Ectodermal cell (in vitro differentiated cells): ENCODE measurements around the gene CHST9.

Experiments
- H3K27ac ChIP-seq: 2 replicates; pipeline ENCODE4 v1.7.0; 2013; ENCODE audit warnings: mild to moderate bottlenecking, low read depth, low read length; ENCODE audit not compliant: insufficient read depth, poor library complexity, severe bottlenecking
- H3K27me3 ChIP-seq: 2 replicates; pipeline ENCODE4 v1.7.0; 2013; ENCODE audit warnings: mild to moderate bottlenecking, low read length; ENCODE audit not compliant: insufficient read depth, control insufficient read depth, poor library complexity, severe bottlenecking
- H3K36me3 ChIP-seq: one replicate; pipeline ENCODE4 v1.7.0; 2013; ENCODE audit warnings: low read length; ENCODE audit not compliant: control insufficient read depth, insufficient read depth
- H3K4me1 ChIP-seq: one replicate; pipeline ENCODE4 v1.7.0; 2013; ENCODE audit warnings: low read length; ENCODE audit not compliant: control insufficient read depth, insufficient read depth
- H3K4me3 ChIP-seq: 2 replicates; pipeline ENCODE4 v1.7.0; 2013; ENCODE audit warnings: low read depth, low read length, control low read depth; ENCODE audit not compliant: insufficient read depth
- H3K9me3 ChIP-seq: 2 replicates; pipeline ENCODE4 v1.7.0; 2013; ENCODE audit warnings: mild to moderate bottlenecking, low read length, moderate library complexity; ENCODE audit not compliant: control insufficient read depth
- WGBS, 2 experiments: methylation state at CpG; one replicate each; pipeline ENCODE4 v1.1.7; 2013; ENCODE audit warnings: missing lambda C conversion rate in 2 of 2; 5-methylcytosine and 5-hydroxymethylcytosine counted together

The CHST9 gene

GRCh38 chr18:27017901-27018500, 167.1 kb downstream of the CHST9 start:
- Histone ChIP-seq H3K36me3 (no peaks in the 10 kb centered on the region), H3K9me3 (no peaks in the 10 kb centered on the region), H3K27me3 (no peaks in the 10 kb centered on the region), H3K4me3 (no peak overlapping the region), H3K4me1 (no peaks in the 10 kb centered on the region), H3K27ac (no peak overlapping the region)
- 54 to 73% methylated on average over 1 to 2 of the region's 2 CpGs for WGBS, 2 experiments

GRCh38 chr18:27014841-27015240, 170.3 kb downstream of the CHST9 start:
- H3K27ac ChIP-seq = no peak overlapping the region

GRCh38 chr18:27010784-27011183, 174.3 kb downstream of the CHST9 start:
- no peaks in the 10 kb centered on the region for H3K36me3 ChIP-seq
- no peaks in the 10 kb centered on the region for H3K27me3 ChIP-seq
- no peak overlapping the region for H3K4me3 ChIP-seq
- 93% methylated on average over 2 of the region's 2 CpGs for WGBS, 2 experiments
- no peaks in the 10 kb centered on the region for H3K4me1 ChIP-seq
- H3K27ac ChIP-seq = no peak overlapping the region
- no peaks in the 10 kb centered on the region for H3K9me3 ChIP-seq

More at GRCh38 chr18:27014841-27015240, 170.3 kb downstream of the CHST9 start:
- Histone ChIP-seq H3K4me3 (no peak overlapping the region), H3K9me3 (no peaks in the 10 kb centered on the region), H3K36me3 (no peaks in the 10 kb centered on the region), H3K27me3 (no peaks in the 10 kb centered on the region), H3K4me1 (no peaks in the 10 kb centered on the region)
- WGBS, 2 experiments = 82 to 92% methylated on average over 1 of the region's 1 CpG

- 86 to 100% methylated on average over 1 of the region's 1 CpG for WGBS, 2 experiments
- Histone ChIP-seq H3K4me1 (no peaks in the 10 kb centered on the region), H3K9me3 (no peaks in the 10 kb centered on the region), H3K27me3 (no peaks in the 10 kb centered on the region), H3K36me3 (no peaks in the 10 kb centered on the region), H3K27ac (no peak overlapping the region), H3K4me3 (no peak overlapping the region)
Observed at GRCh38 chr18:27009293-27009692, 175.8 kb downstream of the CHST9 start.

GRCh38 chr18:27008575-27008974, 176.5 kb downstream of the CHST9 start:
- Histone ChIP-seq H3K36me3 (no peaks in the 10 kb centered on the region), H3K4me1 (peaks cover 5% of the 10 kb centered on the region), H3K9me3 (no peaks in the 10 kb centered on the region), H3K4me3 (no peak overlapping the region), H3K27ac (no peak overlapping the region), H3K27me3 (no peaks in the 10 kb centered on the region)
- WGBS, 2 experiments = 68 to 78% methylated on average over 3 of the region's 3 CpGs

- no peaks in the 10 kb centered on the region for H3K27me3 ChIP-seq
- H3K27ac ChIP-seq = no peak overlapping the region
- H3K4me1 ChIP-seq = peaks cover 6% of the 10 kb centered on the region
- H3K36me3 ChIP-seq = no peaks in the 10 kb centered on the region
- no peak overlapping the region for H3K4me3 ChIP-seq
- no peaks in the 10 kb centered on the region for H3K9me3 ChIP-seq
- 74 to 81% methylated on average over 2 of the region's 2 CpGs for WGBS, 2 experiments
Observed at GRCh38 chr18:27007880-27008279, 177.2 kb downstream of the CHST9 start.

- no peaks in the 10 kb centered on the region for H3K36me3 ChIP-seq
- H3K4me1 ChIP-seq = peaks cover 6% of the 10 kb centered on the region
- no peaks in the 10 kb centered on the region for H3K9me3 ChIP-seq
- WGBS, 2 experiments = 38 to 70% methylated on average over 1 of the region's 1 CpG
- H3K27me3 ChIP-seq = no peaks in the 10 kb centered on the region
- no peak overlapping the region for H3K4me3 ChIP-seq
- no peak overlapping the region for H3K27ac ChIP-seq
Observed at GRCh38 chr18:27005589-27005988, 179.5 kb downstream of the CHST9 start.

DNA sequence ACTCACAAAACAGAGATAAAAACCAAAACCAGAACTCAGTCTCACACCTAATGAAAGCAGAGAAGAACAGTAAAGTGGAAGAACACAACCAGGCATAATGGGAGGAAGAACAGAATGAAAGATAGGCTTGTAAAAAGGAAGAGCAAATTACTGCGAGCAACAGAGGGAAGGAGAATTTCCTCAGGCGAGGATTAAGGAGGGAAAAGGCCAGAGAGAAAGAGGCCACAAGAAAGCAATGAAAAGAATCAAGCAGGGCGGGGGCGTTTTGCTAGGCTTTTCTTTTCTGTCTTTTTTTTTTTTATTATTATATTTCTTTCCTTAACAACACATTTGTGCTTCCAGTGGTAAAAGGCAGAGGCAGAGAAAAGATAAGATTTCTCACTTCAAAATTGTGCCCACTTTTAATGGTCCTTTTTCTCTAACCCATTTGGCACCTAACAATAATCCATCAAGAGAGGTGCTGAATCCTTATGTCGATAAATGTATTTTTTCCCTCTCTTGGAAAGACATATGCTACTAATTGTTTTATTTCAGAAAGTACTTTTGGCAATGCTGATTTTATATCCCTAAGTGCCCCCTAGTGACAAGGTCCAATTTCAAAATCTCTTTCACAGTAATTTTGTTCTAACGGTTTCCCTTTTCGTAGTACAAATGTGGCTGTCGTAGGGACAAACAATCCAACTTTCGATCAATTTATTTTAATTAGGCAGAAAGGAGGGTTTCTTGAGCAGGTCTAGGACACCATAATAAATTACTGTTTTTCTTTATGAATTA, 180.9 kb downstream of the CHST9 start:
- Histone ChIP-seq H3K27me3 (no peaks in the 10 kb centered on the region), H3K27ac (no peak overlapping the region), H3K9me3 (no peaks in the 10 kb centered on the region), H3K4me3 (no peak overlapping the region), H3K36me3 (no peaks in the 10 kb centered on the region), H3K4me1 (peaks cover 6% of the 10 kb centered on the region)
- WGBS, 2 experiments = 78 to 79% methylated on average over 5 to 6 of the region's 9 CpGs

GRCh38 chr18:26999797-27000196, 185.3 kb downstream of the CHST9 start:
- Histone ChIP-seq H3K4me1 (peaks cover 6% of the 10 kb centered on the region), H3K9me3 (no peaks in the 10 kb centered on the region), H3K4me3 (no peak overlapping the region), H3K27me3 (no peaks in the 10 kb centered on the region), H3K36me3 (no peaks in the 10 kb centered on the region), H3K27ac (no peak overlapping the region)
- 83 to 89% methylated on average over 2 of the region's 3 CpGs for WGBS, 2 experiments

- Histone ChIP-seq H3K9me3 (no peaks in the 10 kb centered on the region), H3K36me3 (no peaks in the 10 kb centered on the region), H3K4me3 (no peak overlapping the region), H3K27me3 (no peaks in the 10 kb centered on the region), H3K27ac (no peak overlapping the region), H3K4me1 (no peaks in the 10 kb centered on the region)
- WGBS, 2 experiments = 94 to 96% methylated on average over 5 of the region's 6 CpGs
Observed at GRCh38 chr18:26993568-26993967, 191.5 kb downstream of the CHST9 start.
